Left ventricle myocardium inferior (tissue), 1 donor: ENCODE measurements around the gene TMSB4X. TPM values are rescaled to one million over a fixed set of nuclear protein-coding genes. Genes with fewer than 3 reads are reported as not detected.
"Not testable (repeated sequence)": the region's sequence is repeated elsewhere in the genome, so short reads cannot be mapped to it uniquely, and the experiment has no call there.

Source experiments
- DNase-seq: peaks from one replicate; pipeline ENCODE4 v3.0.0-alpha.2; 2020
- H3K27ac ChIP-seq: fragments of 200-600 bp; replicated peaks from 2 replicates; pipeline ENCODE4 v1.8.0; 2021
- H3K27me3 ChIP-seq: fragments of 200-600 bp; 2 replicates; pipeline ENCODE4 v1.8.0; 2021; ENCODE audit warnings: low read depth
- H3K36me3 ChIP-seq: fragments of 200-600 bp; 2 replicates; pipeline ENCODE4 v1.8.0; 2021
- H3K4me1 ChIP-seq: fragments of 200-600 bp; 2 replicates; pipeline ENCODE4 v1.8.0; 2021
- H3K4me3 ChIP-seq: fragments of 200-600 bp; 2 replicates; pipeline ENCODE4 v1.8.0; 2021; ENCODE audit warnings: mild to moderate bottlenecking, moderate library complexity
- H3K9me3 ChIP-seq: fragments of 200-600 bp; replicated peaks from 2 replicates; pipeline ENCODE4 v1.8.0; 2021
- CTCF ChIP-seq: fragments of 200-600 bp; IDR thresholded peaks from 2 replicates; pipeline ENCODE4 v1.8.0; 2021; ENCODE audit warnings: antibody characterized with exemption, mild to moderate bottlenecking, borderline replicate concordance
- intact Hi-C: fragments of 100-400 bp; cut with micrococcal nuclease; formaldehyde crosslinking; loops from one replicate; pipeline ENCODE4 v1.11.0; 2022
- total RNA-seq: library from RNA; stranded (reverse); fragmentation: NEBNext Ultra II Directional; extraction: Animal tissue kit (Norgen Biotek cat#: 25700); gene quantifications from one replicate; pipeline ENCODE4 v1.2.1, GENCODE V29; 2021
- donor health status: DM: no; HTN: yes; CAD: no; lungs with severe emphysema.

TMSB4X gene
- total RNA-seq, 1 donor from 2014 or later: 955 TPM

- intact Hi-C loops: no loop called here
- no peaks in the 10 kb centered on the region for H3K4me1 ChIP-seq
- H3K9me3 ChIP-seq: no peaks in the 10 kb centered on the region
- TF ChIP-seq CTCF: no peak
- no peak overlapping the region for H3K4me3 ChIP-seq
- H3K27ac ChIP-seq: no peak overlapping the region
- DNase-seq: no peak
- H3K27me3 ChIP-seq: no peaks in the 10 kb centered on the region
- no peaks in the 10 kb centered on the region for H3K36me3 ChIP-seq
Observed at GRCh38 chrX:12936947-12937346, 38.0 kb upstream of the TMSB4X start.

GRCh38 chrX:12940471-12940870 lies 34.4 kb upstream of the TMSB4X start:
- H3K27me3 ChIP-seq, intact Hi-C loops, H3K27ac ChIP-seq, H3K9me3 ChIP-seq, H3K36me3 ChIP-seq, H3K4me1 ChIP-seq, DNase-seq, H3K4me3 ChIP-seq: not testable (repeated sequence)

GRCh38 chrX:12943592-12943991 lies 31.3 kb upstream of the TMSB4X start:
- H3K36me3 ChIP-seq, H3K4me1 ChIP-seq, DNase-seq, H3K27ac ChIP-seq, H3K4me3 ChIP-seq, H3K27me3 ChIP-seq, intact Hi-C loops, H3K9me3 ChIP-seq: not testable (repeated sequence)

GRCh38 chrX:12944452-12944851 lies 30.5 kb upstream of the TMSB4X start:
- DNase-seq, intact Hi-C loops, H3K36me3 ChIP-seq, H3K9me3 ChIP-seq, H3K27me3 ChIP-seq, H3K4me1 ChIP-seq, H3K27ac ChIP-seq, H3K4me3 ChIP-seq: not testable (repeated sequence)

GRCh38 chrX:12945494-12945893 lies 29.4 kb upstream of the TMSB4X start:
- no peak for DNase-seq
- intact Hi-C loops: loop anchor here (5.0 kb wide), 1 partner anchor 542 kb away; no protein-coding TSS in a partner anchor
- H3K27ac ChIP-seq: no peak overlapping the region
- H3K9me3 ChIP-seq: no peaks in the 10 kb centered on the region
- H3K4me3 ChIP-seq: no peak overlapping the region
- no peak for TF ChIP-seq CTCF
- peaks cover 15% of the 10 kb centered on the region for H3K4me1 ChIP-seq
- no peaks in the 10 kb centered on the region for H3K27me3 ChIP-seq
- H3K36me3 ChIP-seq: no peaks in the 10 kb centered on the region

- Histone ChIP-seq H3K36me3 (no peaks in the 10 kb centered on the region), H3K9me3 (no peaks in the 10 kb centered on the region), H3K27me3 (no peaks in the 10 kb centered on the region), H3K4me3 (no peak overlapping the region), H3K27ac (peak overlapping the region; percentile 19), H3K4me1 (peaks cover 15% of the 10 kb centered on the region)
- DNase-seq: no peak
- intact Hi-C loops: loop anchor here (5.0 kb wide), 1 partner anchor 541 kb away; no protein-coding TSS in a partner anchor
- TF ChIP-seq CTCF: no peak
Observed at GRCh38 chrX:12946406-12946805, 28.5 kb upstream of the TMSB4X start.

DNA sequence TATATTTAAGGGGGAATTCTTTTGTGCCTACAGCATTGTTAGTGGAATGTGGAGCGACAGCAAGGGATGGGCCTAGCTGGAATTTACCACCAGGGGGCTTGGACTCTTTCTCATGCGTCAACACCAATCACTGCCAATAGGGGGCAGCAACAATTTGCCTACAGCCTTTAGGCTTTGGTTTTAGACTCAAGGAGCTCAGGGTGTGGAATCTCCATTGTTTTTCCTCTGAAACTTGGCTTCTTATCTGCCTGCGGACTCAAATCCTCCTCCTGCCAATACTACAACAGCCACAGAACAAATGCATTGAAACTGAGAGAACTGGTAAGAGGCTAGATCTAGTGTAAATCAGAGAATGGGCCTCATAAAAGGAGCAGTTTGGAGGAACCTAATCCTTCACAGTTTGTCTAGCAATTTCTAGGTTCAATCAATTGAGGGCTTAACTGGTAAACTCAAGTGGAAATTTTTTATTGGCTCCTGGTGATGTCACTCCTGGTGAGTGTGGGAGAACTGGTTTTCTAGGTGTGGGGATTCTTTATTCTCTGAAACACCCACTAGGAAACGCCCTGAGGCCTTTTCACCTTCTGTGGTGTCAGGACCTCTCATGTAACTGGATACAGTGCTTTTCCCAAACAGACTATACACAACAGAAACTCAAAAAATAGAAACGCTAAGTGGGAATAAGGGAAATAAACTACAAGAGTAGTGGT lies 27.9 kb upstream of the TMSB4X start:
- Histone ChIP-seq H3K36me3 (no peaks in the 10 kb centered on the region), H3K4me3 (no peak overlapping the region), H3K27me3 (no peaks in the 10 kb centered on the region), H3K27ac (peak overlapping the region; percentile 66), H3K9me3 (no peaks in the 10 kb centered on the region), H3K4me1 (peaks cover 15% of the 10 kb centered on the region)
- intact Hi-C loops: loop anchor here (5.0 kb wide), 1 partner anchor 540 kb away; no protein-coding TSS in a partner anchor
- DNase-seq: peak; percentile 40
- peak; percentile 82 for TF ChIP-seq CTCF
